HepG2 (cell line): Measurements from ENCODE around the gene STX4.

Source experiments
- CBX5 ChIP-seq: sonication (generic); formaldehyde crosslinking; IDR thresholded peaks from 2 replicates; pipeline ENCODE4 v1.4.0; 2020; ENCODE audit warnings: missing genetic modification reagents, borderline replicate concordance
- CTCF ChIP-seq: sonication (generic); formaldehyde crosslinking; IDR thresholded peaks from 2 replicates; pipeline ENCODE4 v1.5.0; 2020; ENCODE audit warnings: mild to moderate bottlenecking, missing genetic modification reagents, moderate library complexity
- ESRRA ChIP-seq: sonication (generic); formaldehyde crosslinking; IDR thresholded peaks from 2 replicates; pipeline ENCODE4 v1.5.1; 2020; ENCODE audit warnings: mild to moderate bottlenecking, low read depth, missing genetic modification reagents
- JUN ChIP-seq: sonication (generic); formaldehyde crosslinking; IDR thresholded peaks from 2 replicates; pipeline ENCODE4 v1.4.0; 2020; ENCODE audit warnings: mild to moderate bottlenecking, missing genetic modification reagents
- JUND ChIP-seq: sonication (generic); formaldehyde crosslinking; IDR thresholded peaks from 2 replicates; pipeline ENCODE4 v1.8.0; 2022; ENCODE audit warnings: mild to moderate bottlenecking, missing genetic modification reagents
- PHF8 ChIP-seq: sonication (generic); formaldehyde crosslinking; IDR thresholded peaks from 2 replicates; pipeline ENCODE4 v1.5.0; 2020; ENCODE audit warnings: missing genetic modification reagents
- POLR2G ChIP-seq: fragments of 200-400 bp; formaldehyde crosslinking; IDR thresholded peaks from 2 replicates; pipeline ENCODE4 v1.6.1; 2018; ENCODE audit warnings: mild to moderate bottlenecking, low read depth, low read length, moderate library complexity
- PRDM4 ChIP-seq: sonication (generic); formaldehyde crosslinking; IDR thresholded peaks from 2 replicates; pipeline ENCODE4 v1.9.0; 2021; ENCODE audit warnings: missing genetic modification reagents, borderline replicate concordance
- RARA ChIP-seq: IDR thresholded peaks from 2 replicates; pipeline ENCODE4 v1.6.1; 2016; ENCODE audit warnings: missing genetic modification reagents, missing compliant biosample characterization
- RXRA ChIP-seq: sonication (generic); formaldehyde crosslinking; IDR thresholded peaks from 2 replicates; pipeline ENCODE4 v1.5.1; 2020; ENCODE audit warnings: missing genetic modification reagents
- THRA ChIP-seq: sonication (generic); formaldehyde crosslinking; IDR thresholded peaks from 2 replicates; pipeline ENCODE4 v1.4.0; 2020; ENCODE audit warnings: missing genetic modification reagents, borderline replicate concordance
- ZBTB2 ChIP-seq: sonication (generic); formaldehyde crosslinking; IDR thresholded peaks from 2 replicates; pipeline ENCODE4 v1.8.0; 2022; ENCODE audit warnings: low read depth, missing genetic modification reagents
- ZNF24 ChIP-seq: fragments of 450-650 bp; IDR thresholded peaks from 2 replicates; pipeline ENCODE4 v1.6.1; 2017; ENCODE audit warnings: antibody characterized with exemption, mild to moderate bottlenecking
- TF ChIP-seq, protein P1 (sequence below): sonication (generic); formaldehyde crosslinking; IDR thresholded peaks from 2 replicates; pipeline ENCODE4 v1.9.0; 2022; ENCODE audit warnings: missing genetic modification reagents, mild to moderate bottlenecking, borderline replicate concordance

- TF ChIP-seq JUND (CRISPR knock-in tag), result no peak
- TF ChIP-seq, protein P1, sequence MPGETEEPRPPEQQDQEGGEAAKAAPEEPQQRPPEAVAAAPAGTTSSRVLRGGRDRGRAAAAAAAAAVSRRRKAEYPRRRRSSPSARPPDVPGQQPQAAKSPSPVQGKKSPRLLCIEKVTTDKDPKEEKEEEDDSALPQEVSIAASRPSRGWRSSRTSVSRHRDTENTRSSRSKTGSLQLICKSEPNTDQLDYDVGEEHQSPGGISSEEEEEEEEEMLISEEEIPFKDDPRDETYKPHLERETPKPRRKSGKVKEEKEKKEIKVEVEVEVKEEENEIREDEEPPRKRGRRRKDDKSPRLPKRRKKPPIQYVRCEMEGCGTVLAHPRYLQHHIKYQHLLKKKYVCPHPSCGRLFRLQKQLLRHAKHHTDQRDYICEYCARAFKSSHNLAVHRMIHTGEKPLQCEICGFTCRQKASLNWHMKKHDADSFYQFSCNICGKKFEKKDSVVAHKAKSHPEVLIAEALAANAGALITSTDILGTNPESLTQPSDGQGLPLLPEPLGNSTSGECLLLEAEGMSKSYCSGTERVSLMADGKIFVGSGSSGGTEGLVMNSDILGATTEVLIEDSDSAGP (CRISPR knock-in tag), result no peak
- no peak for TF ChIP-seq ESRRA (CRISPR knock-in tag)
- TF ChIP-seq ZNF24, result no peak
- TF ChIP-seq THRA (CRISPR knock-in tag), result no peak
- no peak for TF ChIP-seq PRDM4 (CRISPR knock-in tag)
- TF ChIP-seq POLR2G, result 0 out of 2 replicates have a peak, but pooled peaks have one; percentile 19
- no peak for TF ChIP-seq CTCF (CRISPR knock-in tag)
- no peak for TF ChIP-seq RXRA
- TF ChIP-seq PHF8 (CRISPR knock-in tag), result no peak
- TF ChIP-seq ZBTB2 (CRISPR knock-in tag), result no peak
- no peak for TF ChIP-seq JUN (CRISPR knock-in tag)
- no peak for TF ChIP-seq RARA (CRISPR knock-in tag)
- no peak for TF ChIP-seq CBX5
Measured at GRCh38 chr16:31080756-31081419, 47.5 kb downstream of the STX4 start.
